HG02610 (cell line): ENCODE results near the gene ANGPTL3.

ENCODE experiments used
- ATAC-seq: cut with Tn5 transposase; IDR thresholded peaks from one replicate; pipeline ENCODE4 v1.9.1; 2021; ENCODE audit warnings: mild to moderate bottlenecking, moderate library complexity; ENCODE audit not compliant: unreplicated experiment

ANGPTL3 gene

GRCh38 chr1:62625415-62625814 lies 28.1 kb downstream of the ANGPTL3 start:
- peak; percentile 82 for ATAC-seq

- ATAC-seq, result no peak
Measured at GRCh38 chr1:62628506-62628905, 31.2 kb downstream of the ANGPTL3 start.

- no peak for ATAC-seq
Measured at GRCh38 chr1:62637392-62638105, 40.2 kb downstream of the ANGPTL3 start.

GRCh38 chr1:62643283-62643682 lies 46.0 kb downstream of the ANGPTL3 start:
- ATAC-seq, result no peak

- ATAC-seq, result no peak
Measured at GRCh38 chr1:62652387-62652786, 55.1 kb downstream of the ANGPTL3 start.

GRCh38 chr1:62654744-62655143 lies 57.4 kb downstream of the ANGPTL3 start:
- no peak for ATAC-seq
